DOHH2 (cell line): Measurements from ENCODE around the gene SMAD7.

Experiments
- CTCF ChIP-seq: fragments of 200-600 bp; sonication (generic); IDR thresholded peaks from one replicate; pipeline ENCODE4 v1.5.1; 2014; ENCODE audit warnings: antibody characterized with exemption, mild to moderate bottlenecking, low read depth, low read length; ENCODE audit not compliant: poor library complexity, severe bottlenecking
- EZH2phosphoT487 ChIP-seq: fragments of 200-600 bp; sonication (generic); IDR thresholded peaks from 2 replicates; pipeline ENCODE4 v1.6.1; 2017; ENCODE audit warnings: borderline replicate concordance, mild to moderate bottlenecking, antibody characterized with exemption, low read length, moderate library complexity, mixed read lengths

- TF ChIP-seq CTCF (no peak), EZH2phosphoT487 (no peak)
Observed at GRCh38 chr18:48915626-48916425, 34.9 kb downstream of the SMAD7 start.
